ENCODE data around the gene CNGA1.

Gene CNGA1

DNA sequence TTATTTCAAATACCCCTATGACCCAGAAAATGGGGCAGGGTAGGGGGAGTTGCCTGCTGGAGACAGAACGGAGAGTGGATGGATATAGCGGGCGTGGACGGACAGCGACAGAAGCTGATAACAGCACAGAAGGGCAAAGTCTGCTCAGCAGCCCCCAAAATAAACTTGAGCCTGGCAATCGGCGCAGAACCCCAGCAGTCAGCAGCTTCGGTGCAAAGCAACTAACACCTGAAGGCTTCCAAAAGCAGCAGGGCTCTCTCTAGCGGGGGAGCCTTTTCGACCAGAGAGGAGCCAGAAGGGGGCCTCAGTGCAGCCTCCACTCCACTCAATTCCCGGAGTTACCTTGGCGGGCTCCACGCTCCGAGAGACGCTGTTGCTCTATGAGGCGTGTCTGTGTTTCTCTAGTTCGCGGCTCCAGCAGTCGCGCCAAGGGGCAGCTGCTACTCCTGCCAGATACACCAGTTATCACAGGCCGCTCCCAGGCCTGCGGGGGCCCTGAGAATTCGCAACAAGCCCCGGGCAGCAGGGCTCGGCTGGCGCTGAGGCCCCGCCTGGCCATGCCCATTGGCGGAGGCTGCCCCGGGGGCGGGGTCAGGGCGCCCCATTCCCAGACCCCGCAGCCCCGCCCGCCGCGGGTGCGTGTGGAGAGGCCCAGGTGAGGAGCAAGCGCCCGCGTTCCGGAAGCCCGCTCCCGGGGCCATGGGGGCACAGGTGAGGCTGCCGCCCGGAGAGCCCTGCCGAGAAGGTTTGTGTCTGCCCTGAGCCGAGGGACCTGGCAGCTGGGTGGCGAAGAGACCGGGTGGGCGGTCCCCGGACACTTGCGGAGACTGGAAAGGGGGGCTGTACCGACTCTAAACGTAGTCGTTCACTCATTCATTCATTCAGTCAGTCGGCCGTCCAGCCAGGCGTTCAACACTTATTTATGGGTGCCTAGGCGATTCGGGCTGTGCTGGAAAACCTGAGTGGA, at the start of gene CNGA1, which contains the start of gene NIPAL1:
CNGA1 (minus strand) TSS at position 541 of the 967 bp plus-strand sequence. CDS start 63,992 bp downstream, outside the sequence.
NIPAL1 (plus strand) TSS at position 632 of the 967 bp plus-strand sequence; CDS start at position 700, 68 bp downstream.
- Histone ChIP-seq H2AFZ (ENCODE audit: low read depth, low read length) (peak within 1 kb of the TSS; percentile 71), H3K4me3 (ENCODE audit: low read length) (peak within 1 kb of the TSS; percentile 34), H3K9me3 (ENCODE audit: low read length) (no peaks in the 10 kb centered on the region), H3K36me3 (ENCODE audit: insufficient read depth, low read length) (no peaks in the 10 kb centered on the region), H3K4me1 (ENCODE audit: insufficient read depth, low read length) (peaks cover 5% of the 10 kb centered on the region), H3K27me3 (ENCODE audit: insufficient read depth, low read length) (peaks cover 32% of the 10 kb centered on the region)

DNA sequence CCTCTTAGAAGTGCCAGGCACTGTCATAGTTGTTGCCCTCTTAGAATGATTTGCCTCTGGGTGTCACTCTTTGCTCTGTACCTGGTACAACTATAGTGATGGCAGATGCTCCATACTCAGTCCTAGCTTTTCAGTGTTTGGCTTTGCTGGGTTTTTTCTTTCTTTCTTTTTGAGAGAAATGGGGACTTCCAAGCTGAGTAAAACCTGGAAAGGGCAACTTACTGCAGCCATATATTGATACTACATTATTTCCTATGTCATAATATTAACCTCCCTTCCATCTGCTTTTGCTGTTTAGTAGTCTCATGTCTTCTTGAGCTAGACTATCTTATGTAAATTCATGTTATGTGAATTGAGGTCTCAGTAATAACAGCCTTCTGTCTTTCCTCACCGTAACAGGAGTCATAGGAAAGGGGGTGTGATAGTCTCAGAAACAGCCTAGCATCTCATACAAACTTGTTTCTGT, 49.1 kb upstream of the CNGA1 start:
- Histone ChIP-seq H2AFZ (ENCODE audit: low read depth, low read length) (no peak overlapping the region), H3K9me3 (ENCODE audit: low read length) (no peaks in the 10 kb centered on the region), H3K36me3 (ENCODE audit: insufficient read depth, low read length) (no peaks in the 10 kb centered on the region), H3K4me3 (ENCODE audit: low read length) (no peak overlapping the region), H3K27me3 (ENCODE audit: insufficient read depth, low read length) (no peaks in the 10 kb centered on the region), H3K4me1 (ENCODE audit: insufficient read depth, low read length) (no peaks in the 10 kb centered on the region)

DNA sequence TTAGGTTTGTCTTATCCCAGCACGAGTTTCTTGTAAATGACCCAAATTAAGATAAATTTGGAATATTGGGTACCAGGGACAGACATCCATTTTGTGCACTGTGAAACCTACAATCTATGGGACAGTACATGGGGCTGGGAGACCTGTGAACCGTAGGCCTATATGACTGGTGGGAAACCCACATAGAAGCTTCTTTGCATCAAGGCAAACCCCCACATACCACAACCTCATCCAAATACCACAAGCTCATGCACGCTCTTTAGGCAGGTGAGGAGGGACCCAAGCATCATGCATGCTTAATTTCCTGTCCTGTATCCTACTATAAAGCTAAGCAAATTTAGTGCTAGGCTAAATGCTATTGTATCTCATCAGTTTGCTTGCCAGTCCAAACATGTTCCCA, 47.9 kb upstream of the CNGA1 start:
- Histone ChIP-seq H3K4me1 (ENCODE audit: insufficient read depth, low read length) (no peaks in the 10 kb centered on the region), H2AFZ (ENCODE audit: low read depth, low read length) (no peak overlapping the region), H3K36me3 (ENCODE audit: insufficient read depth, low read length) (no peaks in the 10 kb centered on the region), H3K4me3 (ENCODE audit: low read length) (no peak overlapping the region), H3K9me3 (ENCODE audit: low read length) (no peaks in the 10 kb centered on the region), H3K27me3 (ENCODE audit: insufficient read depth, low read length) (no peaks in the 10 kb centered on the region)

DNA sequence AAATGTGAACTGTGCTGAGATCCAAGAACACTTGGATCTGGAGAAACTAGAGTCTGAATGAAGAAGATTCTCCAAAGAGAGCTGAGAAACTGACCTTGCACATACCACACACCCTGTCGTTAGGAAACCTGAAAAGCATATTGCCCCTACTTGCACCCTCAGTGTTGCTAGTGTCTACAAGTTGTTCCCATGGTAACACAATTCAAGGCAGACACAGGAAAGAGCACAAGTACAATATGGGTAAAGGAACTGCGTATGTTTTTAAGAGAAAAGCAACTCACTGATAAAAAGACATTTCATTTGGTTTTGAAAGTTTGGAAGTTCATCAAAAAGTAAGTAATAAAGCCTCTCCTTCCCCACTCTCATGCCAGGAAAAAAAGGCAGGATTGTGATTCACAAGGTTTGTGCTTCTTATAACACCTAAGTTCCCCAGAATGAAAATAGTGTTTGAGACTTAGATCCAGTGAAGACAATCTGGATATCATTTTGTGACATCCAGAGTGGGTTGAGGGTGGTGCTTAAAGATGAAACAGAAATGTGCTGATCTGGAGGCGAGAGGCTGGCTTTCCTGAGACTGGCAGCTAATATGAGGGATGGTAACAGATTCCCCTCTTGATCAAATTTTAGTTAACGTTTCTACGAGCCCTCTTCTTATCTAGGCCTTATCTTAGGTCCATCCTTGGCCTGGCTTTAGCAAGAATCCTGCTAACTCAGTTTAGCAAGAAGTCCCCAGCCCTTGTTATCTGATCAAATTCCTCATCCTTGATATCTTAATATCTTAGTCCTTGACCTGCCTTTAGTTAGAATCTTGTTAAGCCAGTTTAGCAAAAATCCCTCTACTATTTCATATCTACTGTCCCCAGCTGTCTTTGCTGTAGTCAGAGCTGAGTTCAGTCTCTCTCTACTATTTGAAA, 42.4 kb upstream of the CNGA1 start:
- H3K36me3 ChIP-seq (ENCODE audit: insufficient read depth, low read length) = no peaks in the 10 kb centered on the region
- H3K27me3 ChIP-seq (ENCODE audit: insufficient read depth, low read length) = no peaks in the 10 kb centered on the region
- H3K4me3 ChIP-seq (ENCODE audit: low read length) = no peak overlapping the region
- peaks cover 10% of the 10 kb centered on the region for H3K4me1 ChIP-seq (ENCODE audit: insufficient read depth, low read length)
- no peak overlapping the region for H2AFZ ChIP-seq (ENCODE audit: low read depth, low read length)
- no peaks in the 10 kb centered on the region for H3K9me3 ChIP-seq (ENCODE audit: low read length)

DNA sequence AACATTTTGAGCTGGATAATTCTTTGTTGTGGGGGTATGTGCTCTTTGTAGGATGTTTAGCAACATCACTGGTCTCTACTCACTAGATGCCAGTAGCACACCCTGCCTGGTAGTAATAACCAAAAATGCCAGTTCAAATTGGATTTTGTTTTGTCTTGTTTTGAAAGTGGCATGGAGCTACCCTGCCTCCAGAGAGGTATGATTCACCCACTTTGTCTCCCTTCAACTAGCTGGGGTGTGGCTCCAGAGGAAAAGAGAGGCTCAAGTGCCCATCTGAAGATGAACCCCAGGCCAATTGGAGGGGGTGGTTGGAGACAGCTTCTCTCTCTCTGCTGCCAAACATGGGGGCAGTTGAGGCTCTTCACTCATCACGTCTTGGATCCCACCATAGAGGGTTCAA, 34.6 kb upstream of the CNGA1 start:
- Histone ChIP-seq H3K27me3 (ENCODE audit: insufficient read depth, low read length) (no peaks in the 10 kb centered on the region), H3K4me1 (ENCODE audit: insufficient read depth, low read length) (no peaks in the 10 kb centered on the region), H2AFZ (ENCODE audit: low read depth, low read length) (no peak overlapping the region), H3K4me3 (ENCODE audit: low read length) (no peak overlapping the region), H3K36me3 (ENCODE audit: insufficient read depth, low read length) (no peaks in the 10 kb centered on the region), H3K9me3 (ENCODE audit: low read length) (no peaks in the 10 kb centered on the region)

DNA sequence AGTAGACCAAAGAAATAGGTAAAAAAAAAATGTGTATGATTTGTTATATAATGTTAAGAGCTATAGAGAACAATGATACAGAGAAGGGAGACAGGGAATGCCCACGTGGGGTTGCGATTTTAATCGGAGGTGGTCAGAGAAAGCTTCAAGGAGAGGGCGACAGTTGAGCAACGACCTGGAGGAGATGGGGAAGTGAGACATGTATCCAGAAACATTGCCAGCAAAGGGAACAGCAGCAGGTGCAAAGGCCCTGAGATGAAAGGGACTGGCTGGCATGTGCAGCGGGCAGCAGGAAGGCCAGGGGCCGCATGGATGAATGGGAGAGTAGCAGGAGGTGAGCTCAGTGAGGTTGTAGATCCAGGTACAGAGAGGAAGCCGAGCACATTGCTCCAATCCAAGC, 33.0 kb upstream of the CNGA1 start:
- Histone ChIP-seq H3K36me3 (ENCODE audit: insufficient read depth, low read length) (no peaks in the 10 kb centered on the region), H2AFZ (ENCODE audit: low read depth, low read length) (no peak overlapping the region), H3K27me3 (ENCODE audit: insufficient read depth, low read length) (no peaks in the 10 kb centered on the region), H3K9me3 (ENCODE audit: low read length) (no peaks in the 10 kb centered on the region), H3K4me1 (ENCODE audit: insufficient read depth, low read length) (no peaks in the 10 kb centered on the region), H3K4me3 (ENCODE audit: low read length) (no peak overlapping the region)

DNA sequence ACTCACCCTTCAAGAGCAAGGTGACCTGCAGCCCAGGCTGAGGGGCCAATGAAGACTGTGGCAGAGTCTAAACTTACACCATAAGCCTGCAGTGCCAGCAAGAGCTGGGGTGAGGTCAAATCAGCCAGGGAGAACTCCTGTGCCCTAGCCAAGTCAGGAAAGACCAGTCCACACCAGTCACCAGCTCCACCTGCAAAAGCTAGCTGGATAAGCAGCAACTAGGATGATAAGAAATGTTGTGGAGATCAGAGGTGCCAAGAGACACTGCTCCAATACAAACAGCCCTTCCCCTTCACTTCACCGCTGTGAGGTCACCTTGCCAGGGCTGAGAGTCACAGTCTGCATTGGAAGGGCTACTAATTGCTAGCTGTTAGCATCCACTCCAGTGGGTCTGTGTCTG, 31.4 kb upstream of the CNGA1 start:
- Histone ChIP-seq H2AFZ (ENCODE audit: low read depth, low read length) (no peak overlapping the region), H3K4me3 (ENCODE audit: low read length) (no peak overlapping the region), H3K27me3 (ENCODE audit: insufficient read depth, low read length) (no peaks in the 10 kb centered on the region), H3K4me1 (ENCODE audit: insufficient read depth, low read length) (no peaks in the 10 kb centered on the region), H3K9me3 (ENCODE audit: low read length) (no peaks in the 10 kb centered on the region), H3K36me3 (ENCODE audit: insufficient read depth, low read length) (no peaks in the 10 kb centered on the region)

DNA sequence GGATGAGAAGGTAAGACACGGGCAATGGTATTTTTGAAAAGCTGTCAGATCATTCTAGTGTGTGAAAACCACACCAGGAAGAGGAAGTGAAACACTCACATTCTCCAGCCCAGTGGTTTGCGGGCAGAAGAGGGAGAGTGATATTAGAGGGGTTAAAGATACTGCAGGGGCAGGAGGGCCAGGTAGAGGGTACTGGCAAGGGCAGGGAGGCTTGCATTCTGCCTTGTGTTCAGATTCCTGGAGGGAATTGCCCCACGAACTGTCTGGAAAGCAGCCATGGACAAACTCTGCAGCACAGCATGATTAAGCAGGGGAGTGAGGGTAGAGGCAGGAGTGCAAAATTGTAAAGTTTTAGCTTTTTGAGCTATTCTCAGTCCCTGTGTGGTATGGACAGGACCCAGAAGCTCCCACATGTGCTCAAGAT, 31.0 kb upstream of the CNGA1 start:
- Histone ChIP-seq H3K36me3 (ENCODE audit: insufficient read depth, low read length) (no peaks in the 10 kb centered on the region), H3K4me1 (ENCODE audit: insufficient read depth, low read length) (no peaks in the 10 kb centered on the region), H3K4me3 (ENCODE audit: low read length) (no peak overlapping the region), H3K27me3 (ENCODE audit: insufficient read depth, low read length) (no peaks in the 10 kb centered on the region), H3K9me3 (ENCODE audit: low read length) (no peaks in the 10 kb centered on the region), H2AFZ (ENCODE audit: low read depth, low read length) (no peak overlapping the region)

DNA sequence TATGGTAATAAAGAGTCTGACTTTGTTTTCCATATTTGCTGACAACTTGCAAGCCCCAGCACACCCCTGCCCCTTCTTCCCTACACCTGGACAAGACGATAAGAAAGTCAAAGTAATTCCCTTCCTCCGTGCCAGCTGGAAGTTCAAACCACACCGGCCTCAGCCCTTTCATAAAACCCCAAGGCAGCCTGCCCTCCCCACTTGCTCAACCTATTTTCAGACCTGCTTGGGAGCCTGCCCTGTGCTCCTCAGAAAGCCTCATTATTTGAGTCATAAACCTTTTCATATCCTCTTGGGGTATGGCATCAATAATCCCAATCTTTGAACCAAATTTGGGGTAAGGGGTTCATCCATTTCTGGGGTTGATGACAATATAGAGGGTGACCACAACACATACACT, 29.6 kb upstream of the CNGA1 start:
- Histone ChIP-seq H3K4me3 (ENCODE audit: low read length) (no peak overlapping the region), H3K36me3 (ENCODE audit: insufficient read depth, low read length) (no peaks in the 10 kb centered on the region), H3K27me3 (ENCODE audit: insufficient read depth, low read length) (no peaks in the 10 kb centered on the region), H2AFZ (ENCODE audit: low read depth, low read length) (no peak overlapping the region), H3K4me1 (ENCODE audit: insufficient read depth, low read length) (peaks cover 2% of the 10 kb centered on the region), H3K9me3 (ENCODE audit: low read length) (no peaks in the 10 kb centered on the region)

DNA sequence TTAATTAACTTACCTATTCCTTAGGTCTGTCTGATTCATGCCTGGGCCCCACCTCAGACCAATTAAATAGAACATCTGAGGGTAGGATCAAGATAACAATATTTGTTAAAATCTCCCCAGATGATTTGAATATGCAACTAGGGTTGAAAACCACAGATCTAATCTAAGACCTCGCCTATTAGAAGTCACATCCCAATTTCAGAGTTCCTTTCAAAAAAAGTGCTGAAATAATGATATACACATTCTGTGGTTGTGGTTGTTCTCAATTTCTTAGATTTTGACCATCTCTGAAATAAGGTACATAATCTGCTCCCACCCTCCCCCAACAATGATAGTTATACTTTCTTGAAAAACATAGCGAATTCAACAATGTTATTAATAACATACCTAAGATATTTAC, 27.8 kb upstream of the CNGA1 start:
- Histone ChIP-seq H3K9me3 (ENCODE audit: low read length) (no peaks in the 10 kb centered on the region), H3K36me3 (ENCODE audit: insufficient read depth, low read length) (no peaks in the 10 kb centered on the region), H3K4me1 (ENCODE audit: insufficient read depth, low read length) (peaks cover 2% of the 10 kb centered on the region), H3K4me3 (ENCODE audit: low read length) (no peak overlapping the region), H2AFZ (ENCODE audit: low read depth, low read length) (no peak overlapping the region), H3K27me3 (ENCODE audit: insufficient read depth, low read length) (no peaks in the 10 kb centered on the region)

DNA sequence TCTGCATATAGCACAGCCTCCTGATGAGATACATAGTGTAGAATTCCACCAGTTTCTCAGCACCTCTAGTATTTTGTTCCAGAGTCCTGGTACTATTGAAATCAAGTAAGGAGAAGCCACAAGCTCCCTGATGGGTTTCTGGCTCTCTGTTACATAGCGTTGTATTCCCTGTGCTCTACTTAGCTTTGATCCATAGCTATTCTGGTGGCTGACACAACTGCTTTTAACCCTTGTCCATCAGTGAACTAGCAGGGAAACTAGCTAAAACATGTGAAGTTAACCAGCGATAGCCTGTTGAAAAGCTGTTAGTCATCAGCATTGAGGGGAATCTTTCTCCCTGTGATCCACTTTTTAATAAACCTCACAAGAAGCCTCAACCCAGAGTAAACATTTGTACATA, 27.0 kb upstream of the CNGA1 start:
- Histone ChIP-seq H3K36me3 (ENCODE audit: insufficient read depth, low read length) (no peaks in the 10 kb centered on the region), H3K4me1 (ENCODE audit: insufficient read depth, low read length) (peaks cover 2% of the 10 kb centered on the region), H3K4me3 (ENCODE audit: low read length) (no peak overlapping the region), H3K27me3 (ENCODE audit: insufficient read depth, low read length) (no peaks in the 10 kb centered on the region), H3K9me3 (ENCODE audit: low read length) (no peaks in the 10 kb centered on the region), H2AFZ (ENCODE audit: low read depth, low read length) (no peak overlapping the region)

DNA sequence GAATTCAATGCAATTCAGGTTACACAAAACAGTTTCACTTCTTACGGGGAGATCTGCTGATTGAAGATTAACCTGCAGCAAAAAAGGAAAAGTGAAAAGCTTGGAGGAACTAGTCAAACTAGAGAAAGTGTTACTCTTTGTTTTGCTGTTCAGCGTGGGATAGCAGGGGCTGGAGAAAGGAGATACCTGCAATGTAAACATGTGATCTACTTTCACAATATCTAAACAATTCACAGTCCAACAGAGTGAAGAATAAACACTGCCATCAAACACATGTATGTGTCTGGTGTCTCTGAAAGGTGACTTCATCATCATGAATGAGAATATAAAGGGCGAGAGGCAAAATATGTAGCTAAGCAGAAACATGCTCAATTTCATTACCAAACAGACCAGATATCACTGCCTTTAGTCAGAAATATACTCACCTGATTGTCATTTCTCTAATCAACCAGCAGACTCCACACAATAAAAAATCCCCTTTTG, 26.5 kb upstream of the CNGA1 start:
- H3K4me1 ChIP-seq (ENCODE audit: insufficient read depth, low read length) = peaks cover 2% of the 10 kb centered on the region
- H3K9me3 ChIP-seq (ENCODE audit: low read length) = no peaks in the 10 kb centered on the region
- H2AFZ ChIP-seq (ENCODE audit: low read depth, low read length) = peak overlapping the region; percentile 78
- no peaks in the 10 kb centered on the region for H3K36me3 ChIP-seq (ENCODE audit: insufficient read depth, low read length)
- no peaks in the 10 kb centered on the region for H3K27me3 ChIP-seq (ENCODE audit: insufficient read depth, low read length)
- H3K4me3 ChIP-seq (ENCODE audit: low read length) = no peak overlapping the region
